Lower leg skin (tissue), 3 donors: Measurements from ENCODE around the gene ZNF618.

Experiments
- CTCF ChIP-seq, 3 donors: fragments of 450-650 bp; IDR thresholded peaks; one replicate each; pipeline ENCODE4 v1.5.1; 2016; ENCODE audit warnings: antibody characterized with exemption in 3 of 3, mild to moderate bottlenecking in 3 of 3, moderate library complexity in 2 of 3
- POLR2A ChIP-seq, 2 donors: fragments of 450-650 bp; IDR thresholded peaks; one replicate each; pipeline ENCODE4 v1.6.1; 2016 to 2017; ENCODE audit warnings: antibody characterized with exemption in 2 of 2, mild to moderate bottlenecking in 1 of 2, moderate library complexity in 1 of 2

GRCh38 chr9:113973226-113973625 is 97.1 kb downstream of the ZNF618 start:
- TF ChIP-seq CTCF (IDR thresholded peaks at IDR 0.05) (no peak), POLR2A (IDR thresholded peaks at IDR 0.05) (no peak)
